Colon (tissue), 2 donors: ENCODE data around the gene NT5C3A.
"Not testable (repeated sequence)": the region's sequence is repeated elsewhere in the genome, so short reads cannot be mapped to it uniquely, and the experiment has no call there.

Source experiments
- FAIRE-seq: peaks from 2 replicates; lab custom pipeline; 2012; peaks lifted over from hg19 to GRCh38; lab: Jason Lieb, UNC
- donor health status: control.
- donor health status: control.

The NT5C3A gene

GRCh38 chr7:33041631-33042428 is 20.7 kb downstream of the NT5C3A start:
- no peak for FAIRE-seq

- peak; percentile 95 for FAIRE-seq
Measured at GRCh38 chr7:33040803-33041516, 21.6 kb downstream of the NT5C3A start.

- FAIRE-seq, result no peak
Measured at GRCh38 chr7:33039903-33040292, 22.7 kb downstream of the NT5C3A start.

- peak; percentile 94 for FAIRE-seq
Measured at GRCh38 chr7:33039257-33039902, 23.2 kb downstream of the NT5C3A start.

DNA sequence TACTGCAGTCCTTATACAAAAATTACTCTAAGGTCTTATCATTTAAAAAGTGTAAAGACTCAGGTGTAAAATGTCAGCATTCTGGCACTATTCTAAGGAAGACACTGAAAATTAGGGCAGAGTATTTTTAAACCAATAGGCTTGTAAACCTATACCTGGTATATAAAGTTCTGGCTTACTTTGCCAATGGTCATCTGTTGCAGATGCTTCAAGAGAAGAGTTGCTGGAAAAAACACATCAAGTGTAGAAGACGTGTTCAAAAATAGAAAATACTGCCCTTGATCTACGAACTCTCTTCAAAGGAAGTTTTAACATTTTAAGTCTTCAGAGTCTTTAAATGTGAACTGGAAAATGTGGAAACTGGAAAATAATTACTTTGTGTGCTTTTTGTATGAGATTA is 23.9 kb downstream of the NT5C3A start:
- no peak for FAIRE-seq

- no peak for FAIRE-seq
Measured at GRCh38 chr7:33035776-33036175, 26.8 kb downstream of the NT5C3A start.

DNA sequence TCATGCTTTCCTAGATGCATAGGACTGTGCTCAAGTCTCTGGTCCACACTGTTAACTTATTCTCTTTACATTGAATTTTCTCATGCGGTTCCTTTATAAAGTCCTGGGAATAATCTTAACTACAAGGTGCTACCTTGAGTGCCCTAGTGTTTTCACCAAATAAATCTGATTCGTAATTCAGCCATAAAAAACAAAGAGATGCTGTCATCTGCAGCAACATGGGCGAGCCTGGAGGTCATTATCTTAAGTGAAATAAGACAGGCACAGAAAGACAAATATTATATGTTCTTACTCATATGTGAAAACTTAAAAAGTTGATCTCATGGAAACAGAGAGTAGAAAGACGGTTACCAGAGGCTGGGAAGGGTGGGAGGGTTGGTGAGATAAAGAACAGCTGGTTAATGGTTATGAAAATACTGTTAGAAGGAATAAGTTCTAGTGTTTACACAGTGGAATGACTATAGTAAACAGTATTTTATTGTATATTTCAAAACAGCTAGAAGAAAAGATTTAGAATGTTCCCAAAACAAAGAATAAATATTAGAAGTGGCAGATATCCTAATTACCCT is 38.3 kb downstream of the NT5C3A start:
- no peak for FAIRE-seq

- FAIRE-seq, result no peak
Measured at GRCh38 chr7:33012364-33012763, 50.2 kb downstream of the NT5C3A start.

GRCh38 chr7:33009734-33010133 is 52.8 kb downstream of the NT5C3A start:
- no peak for FAIRE-seq

DNA sequence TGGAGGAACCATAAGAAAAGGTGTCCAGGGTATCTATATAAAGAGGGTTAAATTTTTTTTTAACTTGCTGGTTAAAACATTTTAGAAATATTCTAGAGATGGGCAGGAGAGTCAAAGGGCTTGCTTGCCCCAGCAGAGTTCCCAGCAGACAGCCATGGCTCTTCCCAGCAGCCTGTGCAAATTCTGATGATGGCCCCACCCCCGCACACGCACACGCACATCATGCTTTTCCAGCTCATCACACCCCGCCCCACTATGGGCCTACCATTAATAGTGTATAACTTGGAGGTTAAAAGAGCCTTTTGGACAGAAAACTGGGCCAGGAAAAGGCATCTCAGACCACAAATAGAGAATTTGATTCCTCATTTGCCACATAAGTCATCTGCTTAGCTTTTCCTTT is 56.9 kb downstream of the NT5C3A start:
- not testable (repeated sequence) for FAIRE-seq

GRCh38 chr7:33005193-33005592 is 57.4 kb downstream of the NT5C3A start:
- FAIRE-seq, result not testable (repeated sequence)

GRCh38 chr7:33004104-33004616 is 58.4 kb downstream of the NT5C3A start:
- FAIRE-seq, result not testable (repeated sequence)

DNA sequence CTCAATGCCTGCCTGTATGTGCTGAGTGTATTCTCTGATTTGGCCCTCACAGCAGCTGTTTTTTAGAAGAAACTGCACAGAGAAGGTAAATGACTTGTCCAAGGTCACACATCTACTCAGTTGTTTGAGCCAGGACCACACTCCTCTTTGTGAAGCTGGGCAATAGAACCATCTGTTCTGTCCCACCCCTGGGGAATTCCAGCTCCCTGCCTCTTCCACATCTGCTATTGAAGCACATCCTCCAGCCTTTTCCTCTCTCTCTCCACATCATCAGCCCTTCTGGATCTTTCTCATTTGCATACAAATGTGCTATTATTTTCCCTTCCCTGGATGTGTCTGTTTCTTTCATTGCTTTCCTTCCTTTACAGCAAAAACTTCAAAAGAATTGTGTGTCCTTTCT is 59.5 kb downstream of the NT5C3A start:
- FAIRE-seq, result not testable (repeated sequence)

- FAIRE-seq, result not testable (repeated sequence)
Measured at GRCh38 chr7:32999380-32999779, 63.2 kb downstream of the NT5C3A start.

DNA sequence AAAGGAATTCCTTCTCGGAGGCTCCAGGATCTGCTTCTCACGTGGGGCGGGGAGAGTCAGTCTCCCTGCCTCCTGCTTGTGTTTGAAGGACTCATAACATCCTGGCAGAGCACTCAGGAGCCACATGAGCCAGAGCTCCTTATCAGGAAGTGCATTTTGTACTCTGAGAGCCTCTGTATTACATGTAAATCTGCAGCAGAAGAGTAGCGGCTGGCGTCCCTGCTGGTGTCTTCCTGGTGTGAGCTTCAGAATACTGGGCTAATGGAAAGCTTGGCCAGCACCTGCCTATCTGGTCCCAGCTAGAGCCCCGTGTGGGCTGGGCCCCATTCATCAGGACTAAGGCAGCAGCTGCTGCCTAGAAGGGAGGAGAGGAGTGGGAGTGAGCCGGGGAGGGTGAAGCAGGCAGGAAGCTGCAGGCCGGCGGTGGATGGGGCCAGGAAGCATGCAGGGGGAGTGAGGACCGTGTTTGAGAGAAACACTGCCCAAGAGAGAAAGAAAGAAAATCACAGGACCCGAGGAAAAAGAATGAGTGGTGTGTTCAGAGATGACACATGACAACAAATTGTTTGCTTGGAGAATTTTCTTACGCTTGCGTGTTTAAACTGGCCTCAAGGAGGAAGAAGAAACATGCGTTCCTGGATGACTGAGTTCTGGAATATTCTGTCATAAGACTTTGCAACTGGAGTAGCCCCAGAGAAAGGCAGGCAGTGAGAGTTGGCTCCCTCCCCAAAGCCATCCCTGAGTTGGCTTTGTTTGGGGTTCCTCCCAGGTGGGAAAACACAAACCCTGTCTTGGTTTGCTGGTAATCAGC is 64.0 kb downstream of the NT5C3A start:
- FAIRE-seq, result not testable (repeated sequence)

DNA sequence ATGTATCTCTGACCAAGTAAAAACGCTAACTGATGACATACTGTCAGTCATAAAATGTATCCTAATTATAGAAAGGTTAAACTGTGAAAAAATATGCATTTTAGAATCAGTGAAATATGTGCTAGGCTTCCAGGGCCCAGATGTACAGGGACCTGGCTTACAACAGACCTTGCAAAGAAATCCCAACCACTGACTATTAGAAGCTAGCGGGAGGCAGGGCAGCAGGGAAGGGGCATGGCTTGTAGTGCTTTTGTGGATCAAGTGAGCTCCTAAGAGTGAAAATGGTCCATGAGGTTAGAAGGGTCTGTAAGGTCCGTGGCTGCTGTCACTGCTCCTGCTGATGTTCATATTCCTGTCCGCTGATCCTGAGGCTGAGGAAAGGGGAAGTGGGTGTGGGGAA is 64.6 kb downstream of the NT5C3A start:
- not testable (repeated sequence) for FAIRE-seq

GRCh38 chr7:32992750-32993149 is 69.8 kb downstream of the NT5C3A start:
- peak; percentile 68 for FAIRE-seq

GRCh38 chr7:32991975-32992700 is 70.4 kb downstream of the NT5C3A start:
- not testable (repeated sequence) for FAIRE-seq

GRCh38 chr7:32991068-32991585 is 71.4 kb downstream of the NT5C3A start:
- FAIRE-seq, result not testable (repeated sequence)

DNA sequence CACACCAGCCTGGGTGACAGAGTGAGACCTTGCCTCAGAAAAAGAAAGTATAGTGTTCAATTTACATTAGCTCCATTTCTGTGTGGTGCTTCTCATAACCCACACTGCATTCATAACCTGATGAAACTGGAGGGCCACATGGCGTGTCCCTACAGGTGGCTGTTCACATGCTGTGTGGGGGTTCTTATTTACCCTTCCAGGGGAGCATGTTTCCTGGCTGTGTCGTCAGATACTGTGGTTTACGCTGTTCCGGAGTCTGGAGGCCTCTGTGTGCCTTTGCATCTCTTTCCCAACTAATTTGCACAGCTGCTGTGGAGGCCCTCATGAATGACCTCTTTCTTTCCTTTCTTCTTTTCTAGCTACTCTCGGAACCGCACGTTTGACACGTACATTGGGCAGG is 74.4 kb downstream of the NT5C3A start:
- not testable (repeated sequence) for FAIRE-seq

GRCh38 chr7:32979902-32980301 is 82.7 kb downstream of the NT5C3A start:
- not testable (repeated sequence) for FAIRE-seq
